CD14-positive monocyte (primary cell): Measurements from ENCODE around the gene UBE2U. TPM values are rescaled to one million over a fixed set of nuclear protein-coding genes. Genes with fewer than 3 reads are reported as not detected.
A peak's percentile ranks its signal among the peaks of the same experiment; 100 is the strongest.
"Not testable (repeated sequence)": the region's sequence is repeated elsewhere in the genome, so short reads cannot be mapped to it uniquely, and the experiment has no call there.

Experiments used
- DNase-seq, 3 donors: peaks; one replicate each; pipeline ENCODE4 v3.0.0-alpha.2; 2011 to 2022
- H2AFZ ChIP-seq: 2 replicates; pipeline ENCODE4 v1.6.0; 2012; ENCODE audit warnings: mild to moderate bottlenecking, low read depth, low read length, inconsistent platforms; ENCODE audit not compliant: insufficient read depth, poor library complexity, severe bottlenecking
- H3K27ac ChIP-seq, 2 donors: 1 replicate in 1 of 2; 2 replicates in 1 of 2; pipeline ENCODE4 v1.5.1; 2012 to 2013; ENCODE audit warnings: low read length in 2 of 2, control low read depth in 1 of 2, inconsistent platforms in 1 of 2, low read depth in 1 of 2, mild to moderate bottlenecking in 1 of 2
- H3K27me3 ChIP-seq, 2 donors: one replicate each; pipeline versions ENCODE4 v1.6.0 to v1.6.1; 2011 to 2013; ENCODE audit warnings: low read length in 2 of 2; ENCODE audit not compliant: control insufficient read depth in 2 of 2, insufficient read depth in 2 of 2
- H3K36me3 ChIP-seq, 2 donors: replicated peaks in 1 of 2; 1 replicate in 1 of 2; 2 replicates in 1 of 2; pipeline versions ENCODE4 v1.5.1 to v1.6.1; 2012 to 2013; ENCODE audit warnings: low read length in 2 of 2, control low read depth in 1 of 2, inconsistent platforms in 1 of 2, mild to moderate bottlenecking in 1 of 2; ENCODE audit not compliant: insufficient read depth in 2 of 2, control insufficient read depth in 1 of 2
- H3K4me1 ChIP-seq, 2 donors: 1 replicate in 1 of 2; 2 replicates in 1 of 2; pipeline versions ENCODE4 v1.5.1 to v1.6.1; 2012 to 2013; ENCODE audit warnings: low read length in 2 of 2, control low read depth in 1 of 2, inconsistent platforms in 1 of 2, mild to moderate bottlenecking in 1 of 2, moderate library complexity in 1 of 2; ENCODE audit not compliant: insufficient read depth in 2 of 2, control insufficient read depth in 1 of 2
- H3K4me2 ChIP-seq: replicated peaks from 2 replicates; pipeline ENCODE3; 2012; ENCODE audit warnings: low read length, moderate library complexity, mild to moderate bottlenecking; ENCODE audit not compliant: poor library complexity, severe bottlenecking; ENCODE audit errors: extremely low read depth
- H3K4me3 ChIP-seq, 3 experiments: fragments of 200-600 bp in 1 of 3; sonication (generic) in 1 of 3; replicated peaks in 1 of 3; 1 replicate in 2 of 3; 2 replicates in 1 of 3; pipeline ENCODE4 v1.5.1; 2011 to 2013; ENCODE audit warnings: low read length in 3 of 3, mild to moderate bottlenecking in 3 of 3, control low read depth in 2 of 3, low read depth in 2 of 3, inconsistent platforms in 1 of 3, moderate library complexity in 1 of 3
- H3K79me2 ChIP-seq: 2 replicates; pipeline ENCODE4 v1.6.0; 2012; ENCODE audit warnings: mild to moderate bottlenecking, control low read depth, inconsistent platforms, low read length, moderate library complexity; ENCODE audit not compliant: insufficient read depth
- H3K9ac ChIP-seq: 2 replicates; pipeline ENCODE4 v1.6.0; 2017; ENCODE audit warnings: low read length, mild to moderate bottlenecking; ENCODE audit not compliant: insufficient read depth, poor library complexity, severe bottlenecking
- H3K9me3 ChIP-seq, 2 donors: replicated peaks in 1 of 2; 1 replicate in 1 of 2; 2 replicates in 1 of 2; pipeline versions ENCODE4 v1.5.1 to v1.6.1; 2012 to 2013; ENCODE audit warnings: low read length in 2 of 2, control low read depth in 1 of 2; ENCODE audit not compliant: control insufficient read depth in 1 of 2, insufficient read depth in 1 of 2
- H4K20me1 ChIP-seq: 2 replicates; pipeline ENCODE4 v1.6.0; 2012; ENCODE audit warnings: mild to moderate bottlenecking, low read length, control low read depth, moderate library complexity; ENCODE audit not compliant: insufficient read depth
- H3K27ac Mint-ChIP-seq, 7 donors: one replicate each; pipeline ENCODE4 v1.8.0; 2020; ENCODE audit warnings: mild to moderate bottlenecking in 7 of 7, mixed read lengths in 7 of 7, moderate library complexity in 6 of 7, inconsistent platforms in 2 of 7
- H3K27me3 Mint-ChIP-seq, 3 donors: one replicate each; pipeline ENCODE4 v1.8.0; 2021 to 2022; ENCODE audit warnings: low read depth in 3 of 3, mild to moderate bottlenecking in 3 of 3, mixed read lengths in 3 of 3, moderate library complexity in 3 of 3, inconsistent platforms in 1 of 3
- H3K36me3 Mint-ChIP-seq, 2 donors: one replicate each; pipeline ENCODE4 v1.8.0; 2020; ENCODE audit warnings: mixed read lengths in 2 of 2, inconsistent platforms in 1 of 2, mild to moderate bottlenecking in 1 of 2
- H3K4me1 Mint-ChIP-seq: one replicate; pipeline ENCODE4 v1.8.0; 2020; ENCODE audit warnings: mild to moderate bottlenecking, mixed read lengths
- H3K4me3 Mint-ChIP-seq, 2 donors: one replicate each; pipeline ENCODE4 v1.8.0; 2020; ENCODE audit warnings: mild to moderate bottlenecking in 2 of 2, mixed read lengths in 2 of 2, moderate library complexity in 1 of 2
- H3K9me3 Mint-ChIP-seq, 7 donors: one replicate each; pipeline ENCODE4 v1.8.0; 2020 to 2022; ENCODE audit warnings: mixed read lengths in 7 of 7, mild to moderate bottlenecking in 6 of 7, moderate library complexity in 6 of 7, inconsistent platforms in 2 of 7
- CTCF ChIP-seq: fragments of 200-600 bp; IDR thresholded peaks from one replicate; pipeline ENCODE4 v1.8.0; 2022; ENCODE audit warnings: antibody characterized with exemption, mild to moderate bottlenecking
- WGBS: methylation state at CpG from one replicate; pipeline ENCODE4 v1.1.5; 2013; ENCODE audit warnings: missing lambda C conversion rate; ENCODE audit not compliant: insufficient coverage; 5-methylcytosine and 5-hydroxymethylcytosine counted together
- intact Hi-C, 2 donors: fragments of 100-400 bp; cut with micrococcal nuclease; formaldehyde crosslinking; loops; one replicate each; pipeline versions ENCODE4 v1.15.0 to v1.15.1; 2023
- polyA plus RNA-seq, 3 donors: library from polyadenylated mRNA; depleted of rRNA in 1 of 3; unstranded in 2 of 3; stranded (reverse) in 1 of 3; fragments of 300-500 nt in 2 of 3; fragments of >200 nt in 1 of 3; fragmentation: Illumina TruSeq in 2 of 3; gene quantifications; 1 replicate in 2 of 3; 2 replicates in 1 of 3; pipeline ENCODE4 v1.2.3, GENCODE V29; 2012 to 2021

UBE2U gene
- polyA plus RNA-seq, 3 donors: not detected

- H3K27ac ChIP-seq: no peak overlapping the region
Measured at GRCh38 chr1:64220241-64220640, 16.8 kb downstream of the UBE2U start.

GRCh38 chr1:64223329-64224151 lies 20.1 kb downstream of the UBE2U start:
- H3K27me3 Mint-ChIP-seq: peaks cover 0 to 3% (median 0%) of the 10 kb centered on the region in 3 donors
- no peak overlapping the region for H3K4me2 ChIP-seq

More at GRCh38 chr1:64220241-64220640, 16.8 kb downstream of the UBE2U start:
- TF ChIP-seq CTCF: no peak
- Histone ChIP-seq H2AFZ (no peak overlapping the region), H3K4me1 (no peaks in the 10 kb centered on the region), H4K20me1 (no peaks in the 10 kb centered on the region), H3K79me2 (no peaks in the 10 kb centered on the region), H3K9me3 (no peaks in the 10 kb centered on the region), H3K4me2 (no peak overlapping the region), H3K27me3 (no peaks in the 10 kb centered on the region), H3K9ac (no peak overlapping the region), H3K4me3 (no peak overlapping the region), H3K36me3 (no peaks in the 10 kb centered on the region)
- Mint-ChIP-seq H3K27ac (peak overlapping the region in 1 of 7 donors; percentile 26), H3K4me3 (no peak overlapping the region), H3K36me3 (no peaks in the 10 kb centered on the region), H3K9me3 (peaks cover 0 to 6% (median 0%) of the 10 kb centered on the region in 7 donors), H3K4me1 (no peaks in the 10 kb centered on the region), H3K27me3 (peaks cover 0 to 3% (median 0%) of the 10 kb centered on the region in 3 donors)
- WGBS: 100% methylated on average over 2 of the region's 5 CpGs
- no peak for DNase-seq
- intact Hi-C loops: no loop called here

GRCh38 chr1:64224236-64224635 lies 20.8 kb downstream of the UBE2U start:
- not testable (repeated sequence) for H3K36me3 Mint-ChIP-seq, DNase-seq
- 96% methylated on average over 4 of the region's 7 CpGs for WGBS

More at GRCh38 chr1:64223329-64224151, 20.1 kb downstream of the UBE2U start:
- Histone ChIP-seq H3K9ac (no peak overlapping the region), H4K20me1 (no peaks in the 10 kb centered on the region), H3K9me3 (no peaks in the 10 kb centered on the region), H2AFZ (no peak overlapping the region), H3K79me2 (no peaks in the 10 kb centered on the region), H3K27ac (no peak overlapping the region), H3K27me3 (no peaks in the 10 kb centered on the region), H3K4me1 (no peaks in the 10 kb centered on the region), H3K36me3 (no peaks in the 10 kb centered on the region), H3K4me3 (no peak overlapping the region)
- Mint-ChIP-seq H3K9me3 (peaks cover 0 to 9% (median under 1%) of the 10 kb centered on the region in 7 donors), H3K4me3 (no peak overlapping the region), H3K36me3 (no peaks in the 10 kb centered on the region), H3K27ac (no peak overlapping the region), H3K4me1 (no peaks in the 10 kb centered on the region)
- WGBS: 80% methylated on average over 2 of the region's 7 CpGs
- intact Hi-C loops: no loop called here
- DNase-seq: no peak
- TF ChIP-seq CTCF: no peak

More at GRCh38 chr1:64224236-64224635, 20.8 kb downstream of the UBE2U start:
- H3K4me1 Mint-ChIP-seq, H3K79me2 ChIP-seq, H3K9me3 Mint-ChIP-seq, H3K27ac ChIP-seq, H3K4me3 Mint-ChIP-seq, H3K9ac ChIP-seq, H3K36me3 ChIP-seq, H2AFZ ChIP-seq, H4K20me1 ChIP-seq, H3K27me3 ChIP-seq, H3K27ac Mint-ChIP-seq, H3K27me3 Mint-ChIP-seq, intact Hi-C loops, H3K4me3 ChIP-seq, H3K9me3 ChIP-seq, H3K4me2 ChIP-seq, H3K4me1 ChIP-seq: not testable (repeated sequence)
